Central memory CD8-positive, alpha-beta T cell (primary cell): ENCODE measurements around the gene NR6A1.

Experiments used
- ATAC-seq: fragments of 150-1000 bp; cut with Tn5 transposase; replicated peaks from 2 replicates; pipeline ENCODE4 v1.10.0; 2022; ENCODE audit warnings: mild to moderate bottlenecking, moderate FRiP score, moderate number of reproducible peaks; ENCODE audit not compliant: poor library complexity, severe bottlenecking; ENCODE audit errors: extremely low read depth
- DNase-seq, 2 donors: peaks; one replicate each; pipeline ENCODE4 v3.0.0; 2021; ENCODE audit warnings: low spot score in 2 of 2
- H3K27ac Mint-ChIP-seq: one replicate; pipeline ENCODE4 v1.8.0; 2022; ENCODE audit warnings: low read depth, mild to moderate bottlenecking, moderate library complexity, mixed read lengths
- H3K27me3 Mint-ChIP-seq: one replicate; pipeline ENCODE4 v1.8.0; 2022; ENCODE audit warnings: mixed read lengths
- H3K36me3 Mint-ChIP-seq: one replicate; pipeline ENCODE4 v1.8.0; 2022; ENCODE audit warnings: mild to moderate bottlenecking, moderate library complexity, mixed read lengths; ENCODE audit not compliant: insufficient read depth
- H3K4me1 Mint-ChIP-seq: one replicate; pipeline ENCODE4 v1.8.0; 2022; ENCODE audit warnings: mixed read lengths
- H3K4me3 Mint-ChIP-seq: one replicate; pipeline ENCODE4 v1.8.0; 2022; ENCODE audit warnings: mild to moderate bottlenecking, moderate library complexity, mixed read lengths
- H3K9me3 Mint-ChIP-seq: one replicate; pipeline ENCODE4 v1.8.0; 2022; ENCODE audit warnings: mixed read lengths

Gene NR6A1

DNA sequence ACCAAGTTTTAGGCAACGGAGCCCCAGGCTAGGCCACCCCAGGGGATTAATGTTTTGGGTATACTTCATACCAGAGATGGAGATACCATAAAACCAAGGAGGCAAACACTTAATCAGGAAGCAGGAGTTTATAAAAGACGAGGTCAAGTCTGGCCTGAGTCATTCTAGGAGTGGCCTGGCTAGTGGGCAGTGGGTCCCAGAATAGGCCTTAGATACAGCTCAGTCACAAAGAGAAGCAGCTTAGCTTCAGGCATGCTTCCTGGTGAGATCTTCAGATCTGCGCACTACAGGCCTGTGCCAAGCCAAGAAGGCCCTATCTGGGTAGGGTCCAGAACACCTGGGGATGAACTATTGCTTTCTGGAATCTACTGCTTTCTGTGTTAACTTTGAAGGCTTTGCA lies 243.3 kb downstream of the NR6A1 start:
- H3K36me3 Mint-ChIP-seq = no peaks in the 10 kb centered on the region
- no peak overlapping the region for H3K27ac Mint-ChIP-seq
- H3K9me3 Mint-ChIP-seq = no peaks in the 10 kb centered on the region
- no peaks in the 10 kb centered on the region for H3K4me1 Mint-ChIP-seq
- no peak overlapping the region for H3K4me3 Mint-ChIP-seq
- DNase-seq (no peak), ATAC-seq (no peak)
- H3K27me3 Mint-ChIP-seq = no peaks in the 10 kb centered on the region

DNA sequence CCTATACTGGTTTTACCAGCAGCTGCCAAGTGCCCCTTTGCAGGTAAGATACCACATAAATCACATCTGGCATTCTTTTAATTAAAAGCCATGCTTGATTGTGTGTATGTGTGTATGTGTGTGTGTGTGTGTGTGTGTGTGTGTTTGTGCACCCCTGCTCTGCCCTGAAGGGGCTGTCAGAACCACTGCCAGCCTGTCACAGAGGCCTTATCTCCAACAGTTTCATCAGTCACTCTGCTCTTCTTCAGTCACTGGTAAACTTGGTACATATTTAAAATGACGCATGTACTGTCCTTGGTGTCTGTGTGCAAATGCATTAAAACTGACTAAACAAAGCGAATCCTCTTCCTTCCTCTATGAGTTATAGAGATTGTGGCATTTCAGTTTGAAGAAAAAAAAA lies 244.9 kb downstream of the NR6A1 start:
- Mint-ChIP-seq H3K4me1 (no peaks in the 10 kb centered on the region), H3K36me3 (no peaks in the 10 kb centered on the region), H3K4me3 (no peak overlapping the region), H3K9me3 (no peaks in the 10 kb centered on the region), H3K27ac (no peak overlapping the region), H3K27me3 (peaks cover 16% of the 10 kb centered on the region)
- ATAC-seq = no peak
- DNase-seq = no peak

DNA sequence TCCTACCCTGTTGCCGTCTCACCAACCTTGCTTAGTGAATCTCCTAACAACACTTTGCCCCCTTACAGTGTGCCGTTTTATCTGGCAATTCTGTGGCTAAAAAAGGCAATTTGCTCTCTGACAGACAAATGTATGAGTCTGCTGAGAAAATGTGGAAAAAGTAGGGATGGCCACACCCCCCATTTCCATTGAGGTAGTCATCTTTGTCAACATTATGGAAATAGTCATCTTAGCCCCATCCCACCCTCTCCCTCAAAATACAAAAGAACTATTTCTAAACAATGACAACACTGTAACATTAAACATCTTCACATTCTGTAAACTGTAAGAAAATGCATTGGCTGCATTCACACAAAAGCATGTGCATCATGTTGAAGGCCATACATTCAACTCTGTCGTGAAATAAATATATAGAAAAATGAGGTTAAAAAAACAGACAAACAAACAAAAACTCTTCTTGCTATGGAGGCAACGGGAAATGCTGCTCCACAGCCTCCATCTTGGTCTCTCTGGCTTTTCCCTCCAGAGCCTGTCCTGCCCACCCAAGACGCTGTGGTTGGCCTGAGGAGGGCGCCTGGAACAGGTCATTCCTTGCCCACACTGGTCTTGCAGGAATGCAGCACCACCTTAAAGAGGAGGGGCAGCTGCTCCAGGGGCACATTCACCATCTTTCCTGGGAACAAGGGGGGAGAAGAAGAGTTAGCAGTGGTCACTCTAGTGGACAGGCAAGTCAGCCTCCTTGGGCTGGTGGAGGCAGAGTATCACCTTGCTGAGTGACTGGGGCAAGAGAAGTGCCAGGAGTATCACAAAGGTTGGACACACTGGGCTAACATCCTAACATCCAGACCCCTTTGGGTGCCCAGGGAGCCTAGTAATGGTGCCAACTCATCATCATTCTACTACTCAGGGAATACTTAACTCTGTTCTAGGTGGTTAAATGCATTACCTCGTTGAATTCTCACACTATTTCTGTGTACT lies 248.7 kb downstream of the NR6A1 start:
- DNase-seq = no peak
- no peaks in the 10 kb centered on the region for H3K9me3 Mint-ChIP-seq
- no peaks in the 10 kb centered on the region for H3K4me1 Mint-ChIP-seq
- no peak overlapping the region for H3K4me3 Mint-ChIP-seq
- peaks cover 28% of the 10 kb centered on the region for H3K27me3 Mint-ChIP-seq
- ATAC-seq = no peak
- no peak overlapping the region for H3K27ac Mint-ChIP-seq
- no peaks in the 10 kb centered on the region for H3K36me3 Mint-ChIP-seq

- Mint-ChIP-seq H3K36me3 (no peaks in the 10 kb centered on the region), H3K4me1 (no peaks in the 10 kb centered on the region), H3K27me3 (peaks cover 28% of the 10 kb centered on the region), H3K27ac (no peak overlapping the region), H3K4me3 (no peak overlapping the region), H3K9me3 (no peaks in the 10 kb centered on the region)
- DNase-seq (no peak), ATAC-seq (no peak)
Measured at GRCh38 chr9:124521142-124521541, 250.0 kb downstream of the NR6A1 start.

- no peak for DNase-seq
- H3K27ac Mint-ChIP-seq = no peak overlapping the region
- no peak for ATAC-seq
- no peaks in the 10 kb centered on the region for H3K4me1 Mint-ChIP-seq
- peaks cover 28% of the 10 kb centered on the region for H3K27me3 Mint-ChIP-seq
- H3K4me3 Mint-ChIP-seq = no peak overlapping the region
- no peaks in the 10 kb centered on the region for H3K9me3 Mint-ChIP-seq
- no peaks in the 10 kb centered on the region for H3K36me3 Mint-ChIP-seq
Measured at GRCh38 chr9:124520206-124520596, 250.9 kb downstream of the NR6A1 start.

GRCh38 chr9:124518116-124518515 lies 253.0 kb downstream of the NR6A1 start:
- no peak for ATAC-seq
- Mint-ChIP-seq H3K27ac (no peak overlapping the region), H3K9me3 (no peaks in the 10 kb centered on the region), H3K4me1 (no peaks in the 10 kb centered on the region), H3K4me3 (no peak overlapping the region), H3K27me3 (peaks cover 32% of the 10 kb centered on the region), H3K36me3 (no peaks in the 10 kb centered on the region)
- no peak for DNase-seq

DNA sequence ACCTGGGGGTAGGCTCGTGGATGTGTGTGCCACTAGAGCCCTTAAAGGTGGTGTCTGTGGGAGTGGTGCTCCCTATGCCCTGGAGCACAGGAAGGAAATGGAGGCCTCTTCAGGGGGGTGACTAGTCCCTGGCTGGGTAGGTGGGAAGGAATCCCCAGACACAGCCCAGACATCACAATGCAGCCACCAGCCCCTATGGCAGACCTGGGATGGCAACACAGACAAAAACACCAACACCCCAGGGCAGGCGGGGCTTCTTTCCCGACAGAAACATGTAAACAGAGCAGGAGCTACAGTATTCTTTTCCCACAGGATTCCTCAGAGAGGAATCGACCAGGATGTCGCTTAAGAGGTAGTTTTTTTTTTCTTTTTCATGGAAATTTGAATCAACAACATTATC lies 253.5 kb downstream of the NR6A1 start:
- no peaks in the 10 kb centered on the region for H3K4me1 Mint-ChIP-seq
- DNase-seq = no peak
- no peaks in the 10 kb centered on the region for H3K36me3 Mint-ChIP-seq
- peaks cover 36% of the 10 kb centered on the region for H3K27me3 Mint-ChIP-seq
- H3K9me3 Mint-ChIP-seq = no peaks in the 10 kb centered on the region
- no peak overlapping the region for H3K4me3 Mint-ChIP-seq
- no peak overlapping the region for H3K27ac Mint-ChIP-seq
- ATAC-seq = no peak

- Mint-ChIP-seq H3K27me3 (peaks cover 28% of the 10 kb centered on the region), H3K36me3 (no peaks in the 10 kb centered on the region), H3K4me1 (peaks cover 6% of the 10 kb centered on the region), H3K4me3 (no peak overlapping the region), H3K27ac (no peak overlapping the region), H3K9me3 (no peaks in the 10 kb centered on the region)
- DNase-seq (no peak), ATAC-seq (no peak)
Measured at GRCh38 chr9:124514874-124515273, 256.2 kb downstream of the NR6A1 start.

DNA sequence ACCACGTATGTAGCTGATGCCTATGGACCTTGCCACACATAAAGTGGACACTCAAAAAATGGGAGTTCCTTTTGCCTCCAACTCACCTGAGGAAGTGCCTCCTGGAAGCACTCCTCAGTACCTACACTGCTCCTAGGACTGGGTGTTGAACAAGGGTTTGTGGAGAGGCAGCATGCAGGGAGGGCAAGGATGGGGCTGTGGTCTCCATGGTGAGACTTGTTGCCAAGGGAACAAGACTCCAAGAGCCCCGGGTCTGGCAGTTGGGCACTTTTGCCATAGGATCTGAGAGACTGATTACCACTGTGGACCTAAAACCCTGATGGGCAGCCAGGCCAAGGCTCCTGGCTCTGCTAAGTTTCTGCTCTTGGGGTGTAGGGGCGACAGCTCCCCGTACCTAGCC lies 257.0 kb downstream of the NR6A1 start:
- peaks cover 6% of the 10 kb centered on the region for H3K4me1 Mint-ChIP-seq
- no peak overlapping the region for H3K4me3 Mint-ChIP-seq
- H3K27me3 Mint-ChIP-seq = peaks cover 28% of the 10 kb centered on the region
- ATAC-seq = no peak
- no peak overlapping the region for H3K27ac Mint-ChIP-seq
- no peaks in the 10 kb centered on the region for H3K9me3 Mint-ChIP-seq
- no peaks in the 10 kb centered on the region for H3K36me3 Mint-ChIP-seq
- no peak for DNase-seq

DNA sequence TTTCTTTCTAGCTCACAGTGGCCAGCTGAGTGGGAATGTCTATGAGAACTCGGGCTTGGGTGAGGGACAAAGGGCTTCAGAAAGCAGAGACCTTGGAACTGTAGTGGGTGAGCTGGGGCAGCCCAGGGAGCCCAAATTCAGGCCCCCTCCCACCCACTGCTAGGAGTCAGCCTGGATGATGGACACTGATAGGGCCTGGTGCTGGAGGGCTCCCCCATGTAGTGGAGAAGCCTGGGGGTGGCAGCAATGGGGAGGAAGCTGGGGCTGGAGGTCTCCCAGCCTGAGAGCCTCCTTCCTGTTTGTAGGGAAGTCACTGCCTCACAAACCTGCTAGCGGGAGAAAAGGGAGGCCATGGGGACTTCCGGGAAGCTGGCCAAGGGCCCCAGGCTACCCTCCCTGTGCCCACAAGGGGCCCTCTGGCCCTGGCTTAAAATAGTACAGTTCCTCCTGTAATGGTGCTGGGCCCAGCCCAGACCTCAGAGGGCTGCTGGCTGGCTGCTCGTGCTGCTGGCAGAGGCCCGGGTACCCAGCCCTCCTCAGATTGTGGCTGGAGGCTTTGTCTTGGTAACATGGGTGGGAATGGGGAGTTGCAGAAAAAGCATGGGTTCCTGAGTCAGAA lies 257.6 kb downstream of the NR6A1 start:
- H3K27ac Mint-ChIP-seq = no peak overlapping the region
- H3K36me3 Mint-ChIP-seq = no peaks in the 10 kb centered on the region
- H3K4me1 Mint-ChIP-seq = peaks cover 6% of the 10 kb centered on the region
- no peak for DNase-seq
- peaks cover 28% of the 10 kb centered on the region for H3K27me3 Mint-ChIP-seq
- ATAC-seq = no peak
- no peak overlapping the region for H3K4me3 Mint-ChIP-seq
- no peaks in the 10 kb centered on the region for H3K9me3 Mint-ChIP-seq

GRCh38 chr9:124512806-124513204 lies 258.3 kb downstream of the NR6A1 start:
- Mint-ChIP-seq H3K4me1 (peaks cover 6% of the 10 kb centered on the region), H3K9me3 (no peaks in the 10 kb centered on the region), H3K4me3 (no peak overlapping the region), H3K36me3 (no peaks in the 10 kb centered on the region), H3K27me3 (peaks cover 28% of the 10 kb centered on the region), H3K27ac (no peak overlapping the region)
- ATAC-seq (no peak), DNase-seq (no peak)

- ATAC-seq (no peak), DNase-seq (no peak)
- Mint-ChIP-seq H3K4me1 (peaks cover 6% of the 10 kb centered on the region), H3K4me3 (no peak overlapping the region), H3K27me3 (peaks cover 28% of the 10 kb centered on the region), H3K36me3 (no peaks in the 10 kb centered on the region), H3K9me3 (no peaks in the 10 kb centered on the region), H3K27ac (no peak overlapping the region)
Measured at GRCh38 chr9:124511891-124512805, 259.0 kb downstream of the NR6A1 start.
